Suppressor macrophage (primary cell): Measurements from ENCODE around the gene KIF21B.

ENCODE experiments used
- DNase-seq, 4 experiments: peaks; one replicate each; pipeline ENCODE4 v3.0.0-alpha.2; 2020 to 2022

The KIF21B gene

DNA sequence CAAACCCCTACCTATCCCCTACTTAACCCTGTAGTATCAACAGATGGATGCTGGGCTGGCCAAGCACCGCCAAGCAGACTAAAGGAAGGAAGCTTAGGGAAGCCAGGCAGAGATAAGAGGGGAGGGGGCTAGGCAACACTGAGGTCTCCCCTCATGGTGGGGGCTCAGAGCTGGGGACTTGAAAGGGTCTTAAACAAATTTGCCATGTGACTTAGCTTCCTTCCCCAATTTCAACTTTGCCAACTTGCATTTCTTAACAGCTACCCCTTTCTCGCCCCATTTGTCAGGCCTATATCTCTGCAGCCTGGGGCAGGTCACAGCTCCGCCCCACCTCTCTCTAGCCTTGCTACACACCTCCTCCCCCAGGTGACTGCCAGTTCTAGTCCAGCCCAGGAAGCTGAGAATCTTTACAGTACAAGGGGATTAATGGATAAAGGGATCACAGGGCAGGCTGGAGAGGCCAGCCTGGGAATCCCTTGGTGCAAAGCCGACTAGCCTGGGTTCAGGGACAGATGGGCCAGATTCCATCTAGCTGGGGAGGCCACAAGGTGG lies 3.4 kb downstream of the KIF21B start:
- DNase-seq: peak in 2 of 4 experiments; percentile 11 to 43

GRCh38 chr1:201019321-201019977 lies 4.1 kb downstream of the KIF21B start:
- DNase-seq: peak; percentile 75 to 86 (median 84)

DNA sequence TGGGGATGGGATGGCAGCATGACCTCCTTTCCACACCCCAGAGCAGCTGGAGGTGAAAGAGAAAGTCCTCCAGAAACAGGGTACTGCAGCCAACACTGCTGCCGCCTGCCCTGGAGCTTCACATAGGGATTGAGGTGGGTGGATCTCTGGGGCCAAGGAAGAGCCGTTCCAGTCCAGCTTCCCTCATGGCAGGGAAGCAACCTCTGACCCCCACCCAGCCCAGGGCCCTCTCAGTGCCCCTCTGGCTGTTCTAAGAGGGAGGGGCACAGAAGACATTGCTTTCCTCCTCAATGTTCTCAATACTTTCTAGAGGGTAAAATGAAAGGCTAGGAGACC lies 5.7 kb downstream of the KIF21B start:
- DNase-seq: no peak

DNA sequence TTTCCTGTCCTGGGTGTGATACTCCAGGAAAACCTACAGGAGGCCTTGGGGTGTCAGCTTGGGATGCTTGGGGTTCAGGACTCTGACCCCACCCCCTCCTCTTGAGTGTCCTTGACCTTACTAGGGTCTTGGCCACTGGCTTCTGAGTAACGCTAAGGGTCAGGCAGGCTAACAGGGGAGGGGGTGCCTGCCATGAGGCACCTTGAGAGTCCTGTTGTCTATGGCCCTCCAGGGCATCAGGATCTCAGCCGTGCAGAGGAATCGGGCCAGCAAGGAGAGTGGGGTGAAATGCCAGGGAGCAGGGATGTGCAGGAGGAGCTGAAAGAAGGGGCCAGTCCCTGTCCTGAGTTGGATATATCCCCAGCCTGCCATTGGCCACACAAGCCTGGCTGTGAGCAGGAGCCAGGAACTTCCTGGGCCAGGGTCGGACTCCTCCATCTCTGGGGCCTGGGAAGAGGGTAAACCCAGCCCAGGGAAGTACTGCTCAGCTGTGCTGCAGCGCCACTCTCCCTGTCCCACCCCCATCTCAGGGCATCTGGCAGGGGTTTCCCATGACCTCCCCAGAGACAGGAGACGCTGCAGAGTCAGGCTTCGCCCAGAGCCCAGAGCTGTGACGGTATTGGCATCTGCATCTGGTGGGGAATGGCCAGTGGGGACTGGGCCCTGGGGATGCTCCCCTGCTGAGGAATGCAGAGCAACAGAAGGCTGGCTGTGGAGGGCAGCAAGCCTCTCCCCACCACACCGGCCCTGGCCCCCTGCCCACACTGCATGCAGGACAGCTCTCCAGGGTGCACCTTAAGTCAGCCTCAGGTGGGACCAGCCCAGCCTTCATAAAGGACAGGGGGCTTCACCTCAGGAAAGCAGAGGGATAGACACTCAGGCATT lies 6.3 kb downstream of the KIF21B start:
- DNase-seq: no peak

- peak; percentile 50 to 75 (median 65) for DNase-seq
Observed at GRCh38 chr1:201016211-201016651, 7.3 kb downstream of the KIF21B start.

GRCh38 chr1:201015551-201016091 lies 7.9 kb downstream of the KIF21B start:
- peak; percentile 49 to 76 (median 69) for DNase-seq

- DNase-seq: peak; percentile 15 to 76 (median 50)
Observed at GRCh38 chr1:201014816-201015200, 8.7 kb downstream of the KIF21B start.

GRCh38 chr1:201013991-201014815 lies 9.3 kb downstream of the KIF21B start:
- no peak for DNase-seq

GRCh38 chr1:201013031-201013485 lies 10.5 kb downstream of the KIF21B start:
- peak; percentile 72 to 86 (median 86) for DNase-seq

DNA sequence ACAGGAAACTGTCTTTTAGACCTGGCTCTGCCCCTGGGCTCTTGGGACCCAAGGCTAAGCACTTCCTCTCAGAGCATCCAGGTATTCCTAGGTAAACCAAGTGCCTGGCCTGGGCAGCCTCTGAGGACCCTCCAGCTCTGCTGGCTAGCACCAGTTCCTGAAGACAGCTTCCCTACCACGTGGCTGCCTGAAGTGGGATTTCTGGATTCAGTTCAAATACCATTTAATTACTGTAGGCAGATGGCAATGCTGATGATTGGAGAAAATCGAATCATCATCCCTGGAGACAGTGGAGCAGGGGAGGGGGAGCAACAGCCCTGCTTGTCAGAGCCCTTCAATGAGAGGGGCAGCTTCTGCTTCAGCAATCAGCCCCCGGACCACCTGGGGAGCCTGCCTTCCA lies 11.9 kb downstream of the KIF21B start:
- DNase-seq: no peak

GRCh38 chr1:201009962-201010645 lies 13.4 kb downstream of the KIF21B start:
- no peak for DNase-seq

DNA sequence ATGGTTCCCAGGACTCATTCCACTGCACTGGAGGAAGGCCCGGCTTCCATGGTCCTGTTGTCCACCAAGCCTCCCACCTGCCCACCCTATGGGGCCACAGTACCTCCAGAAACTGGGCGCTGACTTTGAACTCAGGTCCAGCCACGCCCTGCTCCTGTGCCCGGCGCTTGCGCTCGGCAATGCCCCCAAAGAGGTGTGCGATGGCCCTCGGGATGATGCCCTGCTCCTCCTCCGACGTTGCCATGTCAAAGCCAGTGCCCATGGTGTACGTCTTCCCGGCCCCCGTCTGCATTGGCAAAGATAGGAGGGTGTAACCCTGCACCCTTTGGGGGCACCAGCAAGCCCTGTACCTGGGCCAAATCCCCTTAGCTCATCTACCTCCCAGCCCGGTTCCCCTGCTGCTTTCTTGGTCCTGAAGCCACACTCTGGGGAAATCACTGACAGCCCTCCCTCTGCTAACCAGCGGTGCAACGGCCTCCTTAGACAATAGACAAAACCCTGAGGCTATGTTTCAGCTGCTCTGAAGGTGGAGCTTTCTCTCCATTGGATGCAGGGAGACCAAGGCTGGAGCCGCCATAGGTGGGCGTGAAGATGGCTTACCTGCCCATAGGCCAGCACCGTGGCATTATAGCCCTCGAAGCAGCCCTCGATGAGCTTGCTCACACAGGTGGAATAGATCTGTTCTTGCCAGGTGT lies 14.7 kb downstream of the KIF21B start:
- DNase-seq: no peak

DNA sequence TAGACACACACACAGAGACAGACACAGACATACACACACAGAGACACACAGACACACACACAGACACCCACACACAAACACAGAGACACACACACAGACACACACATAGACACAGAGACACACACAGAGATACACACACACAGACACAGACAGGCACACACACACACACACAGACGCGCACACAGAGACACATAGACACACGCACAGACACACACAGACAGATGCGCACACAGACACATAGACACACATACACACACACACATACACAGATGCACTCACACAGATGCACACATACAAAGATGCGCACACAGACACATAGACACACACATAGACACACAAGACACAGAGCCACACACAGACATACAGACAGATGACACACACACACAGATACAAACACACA lies 16.0 kb downstream of the KIF21B start:
- DNase-seq: no peak

DNA sequence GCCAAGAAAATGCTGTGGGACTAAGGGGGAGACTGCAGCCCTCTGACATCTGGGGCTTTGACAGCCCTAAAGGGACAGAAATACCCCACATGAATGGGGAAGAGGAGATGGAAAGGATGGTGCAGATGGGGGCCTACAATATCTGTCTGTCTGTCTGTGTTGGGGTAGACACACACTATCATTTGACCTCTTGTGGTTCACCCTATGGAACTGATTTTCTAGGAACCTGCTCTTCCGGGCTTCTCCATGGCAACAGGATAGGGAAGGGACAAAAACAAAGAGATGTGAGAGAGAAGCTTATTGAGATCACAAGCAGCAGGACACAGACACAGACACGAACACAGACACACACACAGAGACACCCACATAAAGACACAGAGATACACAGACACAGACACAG lies 17.1 kb downstream of the KIF21B start:
- DNase-seq: no peak

DNA sequence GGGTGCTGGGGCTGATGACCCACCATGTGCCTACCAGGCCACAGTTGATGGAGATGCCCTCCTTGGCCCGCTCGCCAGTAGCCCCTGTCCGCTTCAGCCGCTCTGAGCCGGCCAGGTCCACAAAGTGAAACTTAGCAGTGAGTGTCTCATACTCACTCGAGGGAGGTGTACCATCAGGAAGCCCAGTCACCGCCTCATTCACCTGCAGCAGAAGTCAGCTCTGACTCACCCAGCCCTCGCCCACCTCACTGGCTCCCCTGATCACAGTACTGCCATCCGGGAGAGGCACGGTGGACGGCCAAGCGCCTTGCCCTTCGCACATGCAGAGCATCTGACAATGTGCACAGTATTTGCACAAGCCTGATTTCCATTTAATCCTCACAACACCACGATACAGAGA lies 18.8 kb downstream of the KIF21B start:
- DNase-seq: no peak

DNA sequence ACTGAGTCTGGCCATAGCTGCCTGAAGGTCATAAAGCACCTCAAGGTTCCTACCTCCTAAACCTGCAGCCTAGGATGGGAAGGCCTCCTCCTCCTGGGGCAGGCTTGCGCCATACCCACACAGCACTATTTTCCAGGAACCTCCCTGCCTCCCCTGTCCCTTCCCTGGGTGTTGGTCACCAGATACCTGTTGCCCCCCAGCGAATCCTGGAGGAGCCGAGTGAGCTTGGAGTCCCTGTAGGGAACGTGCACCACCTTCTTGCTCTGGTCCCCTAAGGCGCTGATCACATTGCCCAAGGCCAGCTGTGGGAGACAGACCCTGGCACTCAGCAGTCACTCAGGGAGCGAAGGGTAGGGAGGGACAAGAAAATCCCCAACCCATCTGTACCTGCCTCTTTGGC lies 19.4 kb downstream of the KIF21B start:
- DNase-seq: no peak

DNA sequence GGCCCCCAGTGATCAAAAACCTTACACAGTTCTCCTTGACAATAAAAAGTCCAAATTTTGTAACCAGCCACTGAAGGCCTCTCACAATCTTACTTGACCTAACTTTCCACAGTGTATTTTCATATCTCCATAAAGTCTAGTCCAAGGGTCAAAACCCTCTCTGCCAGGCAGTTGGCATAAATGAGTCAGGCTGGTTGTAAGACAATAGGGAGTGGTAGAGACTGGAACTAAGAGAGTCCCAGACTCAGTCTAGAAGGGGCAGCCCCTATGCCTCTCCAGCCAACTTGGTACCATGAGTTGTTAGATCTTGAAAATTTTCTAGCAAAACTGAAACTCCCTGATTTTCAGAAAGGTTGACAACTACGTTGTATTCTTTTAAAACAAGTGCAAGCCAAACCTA lies 21.0 kb downstream of the KIF21B start:
- DNase-seq: no peak

DNA sequence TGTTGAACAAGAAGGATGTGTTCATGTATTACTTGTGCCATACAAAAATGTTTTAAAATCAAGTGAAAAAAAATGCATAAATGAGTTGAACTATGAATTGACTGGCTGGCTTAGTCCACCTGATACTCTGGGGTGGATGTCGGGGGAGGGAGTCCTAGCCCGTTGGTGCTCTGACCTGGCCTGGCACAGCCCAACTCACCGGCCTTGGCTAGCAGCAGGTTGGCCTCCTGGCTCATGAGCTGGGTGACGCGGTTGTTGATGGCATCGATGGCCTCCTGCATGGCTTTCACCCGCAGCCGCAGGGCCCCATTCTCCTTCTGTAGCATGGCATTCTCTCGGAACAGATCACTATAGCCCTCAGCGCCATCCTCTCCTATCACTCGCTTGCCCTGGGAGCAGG lies 21.6 kb downstream of the KIF21B start:
- DNase-seq: no peak

GRCh38 chr1:201000391-201000790 lies 23.1 kb downstream of the KIF21B start:
- no peak for DNase-seq

DNA sequence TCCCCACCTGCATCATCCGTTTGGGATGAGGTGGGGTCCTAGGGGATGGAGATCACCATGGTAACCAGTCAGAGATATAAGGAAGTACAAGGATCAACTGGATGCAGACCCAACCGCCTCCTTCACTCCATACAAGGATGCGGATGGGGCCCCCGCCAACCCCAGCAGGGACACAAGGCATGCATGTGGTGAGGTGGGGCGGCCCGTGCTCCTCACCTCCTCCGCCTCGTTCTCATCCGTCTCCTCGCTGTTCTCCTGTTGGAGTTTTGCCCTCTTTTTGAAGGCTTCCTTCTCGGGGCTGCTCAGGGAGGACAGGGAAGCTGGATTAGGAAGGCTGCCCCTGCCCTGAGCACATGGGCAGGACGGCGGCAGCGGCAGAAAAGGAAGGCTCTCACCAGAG lies 23.8 kb downstream of the KIF21B start:
- DNase-seq: no peak

DNA sequence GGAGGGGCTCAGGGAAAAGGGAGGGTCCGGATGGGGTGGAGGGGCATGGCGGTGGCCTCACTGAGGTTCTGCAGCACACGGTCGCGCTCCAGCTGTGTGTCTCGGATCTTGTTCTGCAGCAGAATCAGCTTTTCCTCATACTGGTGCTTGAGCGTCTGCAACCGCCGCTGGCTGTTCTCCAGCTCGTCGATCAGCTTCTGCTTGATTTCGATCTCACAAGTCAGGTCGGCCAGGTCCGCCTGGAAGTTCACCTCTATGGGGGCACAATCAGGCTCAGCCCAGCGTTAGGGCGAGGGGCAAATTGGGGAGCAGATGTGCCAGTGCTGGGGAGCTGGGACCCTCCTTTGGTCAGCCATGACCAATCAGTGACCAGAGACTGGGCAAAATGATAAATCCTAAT lies 25.2 kb downstream of the KIF21B start:
- no peak for DNase-seq
